ENCODE results near the gene AIF1. TPM values are rescaled to one million over a fixed set of nuclear protein-coding genes. Genes with fewer than 3 reads are reported as not detected.
A peak's percentile ranks its signal among the peaks of the same experiment; 100 is the strongest.

The AIF1 gene
- total RNA-seq, 6 experiments from 2014 or later, result not detected

- TF ChIP-seq CTCF (IDR thresholded peaks at IDR 0.05), result no peak
- Mint-ChIP-seq H3K4me3 (no peak within 1 kb of the TSS), H3K4me1 (ENCODE audit: low read depth) (peaks cover 27% of the 10 kb centered on the region), H3K27ac (no peak within 1 kb of the TSS), H3K27me3 (ENCODE audit: insufficient read depth) (peaks cover 11% of the 10 kb centered on the region), H3K9me3 (no peaks in the 10 kb centered on the region), H3K36me3 (ENCODE audit: low read depth) (no peaks in the 10 kb centered on the region)
- no peak for DNase-seq
These were observed 42.8 kb upstream of the AIF1 start, which contains the start of gene LTA for GRCh38 chr6:31572041-31572911. Gene LTA (plus strand): TSS chr6:31572289. CDS start chr6:31572743, 454 bp downstream.

GRCh38 chr6:31573239-31574105 lies 41.6 kb upstream of the AIF1 start:
- Mint-ChIP-seq H3K9me3 (no peaks in the 10 kb centered on the region), H3K27me3 (ENCODE audit: insufficient read depth) (peaks cover 11% of the 10 kb centered on the region), H3K27ac (no peak overlapping the region), H3K4me1 (ENCODE audit: low read depth) (peaks cover 27% of the 10 kb centered on the region), H3K4me3 (no peak overlapping the region), H3K36me3 (ENCODE audit: low read depth) (no peaks in the 10 kb centered on the region)
- DNase-seq, result no peak
- no peak for TF ChIP-seq CTCF (IDR thresholded peaks at IDR 0.05)

- Mint-ChIP-seq H3K27ac (no peak overlapping the region), H3K4me1 (ENCODE audit: low read depth) (peaks cover 27% of the 10 kb centered on the region), H3K9me3 (no peaks in the 10 kb centered on the region), H3K27me3 (ENCODE audit: insufficient read depth) (peaks cover 11% of the 10 kb centered on the region), H3K36me3 (ENCODE audit: low read depth) (no peaks in the 10 kb centered on the region), H3K4me3 (no peak overlapping the region)
- DNase-seq, result no peak
- TF ChIP-seq CTCF (IDR thresholded peaks at IDR 0.05), result no peak
These were observed 40.6 kb upstream of the AIF1 start for GRCh38 chr6:31574106-31575061.

GRCh38 chr6:31575335-31575901 lies 39.6 kb upstream of the AIF1 start, which contains the start of gene TNF:
Gene TNF (plus strand): TSS chr6:31575565. CDS start chr6:31575742, 177 bp downstream.
- peaks cover 11% of the 10 kb centered on the region for H3K27me3 Mint-ChIP-seq (ENCODE audit: insufficient read depth)
- peak within 1 kb of the TSS; percentile 1; the same call in 1 of the 2 replicates for H3K27ac Mint-ChIP-seq
- H3K9me3 Mint-ChIP-seq, result no peaks in the 10 kb centered on the region
- peaks cover 27% of the 10 kb centered on the region for H3K4me1 Mint-ChIP-seq (ENCODE audit: low read depth)
- peak within 1 kb of the TSS; percentile 51 for H3K4me3 Mint-ChIP-seq
- no peak for TF ChIP-seq CTCF (IDR thresholded peaks at IDR 0.05)
- H3K36me3 Mint-ChIP-seq (ENCODE audit: low read depth), result no peaks in the 10 kb centered on the region
- peak; percentile 18 for DNase-seq

Data from HFFc6 (cell line).